CD4-positive, alpha-beta memory T cell (primary cell): Measurements from ENCODE around the gene ZNF622. TPM values are rescaled to one million over a fixed set of nuclear protein-coding genes. Genes with fewer than 3 reads are reported as not detected.

Experiments
- CTCF ChIA-PET: fragments of 350-600 bp; sonication (Branson Sonifier 250); formaldehyde crosslinking; loops from one replicate; lab custom pipeline; 2021; ENCODE audit warnings: inconsistent platforms; ENCODE audit not compliant: partially characterized antibody; lab: Charles Lee
- POLR2A ChIA-PET: fragments of 350-600 bp; sonication (Branson Sonifier 250); formaldehyde crosslinking; loops from one replicate; lab custom pipeline; 2021; ENCODE audit not compliant: partially characterized antibody; lab: Charles Lee
- DNase-seq, 5 donors: peaks; one replicate each; pipeline versions ENCODE4 v3.0.0 to v3.0.0-alpha.2; 2020 to 2022; ENCODE audit warnings: mixed read lengths in 1 of 5
- H3K27ac ChIP-seq: one replicate; pipeline ENCODE4 v1.7.0; 2013; ENCODE audit warnings: low read depth, low read length
- H3K27me3 ChIP-seq: 2 replicates; pipeline ENCODE4 v1.7.0; 2013; ENCODE audit warnings: mild to moderate bottlenecking, low read length, moderate library complexity; ENCODE audit not compliant: insufficient read depth
- H3K36me3 ChIP-seq: 2 replicates; pipeline ENCODE4 v1.7.0; 2013; ENCODE audit warnings: mild to moderate bottlenecking, low read length, moderate library complexity; ENCODE audit not compliant: insufficient read depth
- H3K4me1 ChIP-seq: 2 replicates; pipeline ENCODE4 v1.7.0; 2013; ENCODE audit warnings: mild to moderate bottlenecking, low read length, moderate library complexity; ENCODE audit not compliant: insufficient read depth
- H3K4me3 ChIP-seq, 2 donors: one replicate each; pipeline ENCODE4 v1.7.0; 2013; ENCODE audit warnings: low read length in 2 of 2, mild to moderate bottlenecking in 1 of 2
- H3K9me3 ChIP-seq, 2 donors: one replicate each; pipeline ENCODE4 v1.7.0; 2013; ENCODE audit warnings: low read length in 2 of 2, control low read depth in 1 of 2; ENCODE audit not compliant: control insufficient read depth in 1 of 2
- H3K27ac Mint-ChIP-seq, 7 donors: one replicate each; pipeline ENCODE4 v1.8.0; 2020 to 2021; ENCODE audit warnings: mixed read lengths in 7 of 7, mild to moderate bottlenecking in 6 of 7, inconsistent platforms in 3 of 7, moderate library complexity in 3 of 7
- H3K27me3 Mint-ChIP-seq, 2 donors: one replicate each; pipeline ENCODE4 v1.8.0; 2020 to 2021; ENCODE audit warnings: mixed read lengths in 2 of 2
- H3K36me3 Mint-ChIP-seq, 2 donors: one replicate each; pipeline ENCODE4 v1.8.0; 2020 to 2021; ENCODE audit warnings: mixed read lengths in 2 of 2, inconsistent platforms in 1 of 2, mild to moderate bottlenecking in 1 of 2
- H3K4me1 Mint-ChIP-seq, 4 donors: one replicate each; pipeline ENCODE4 v1.8.0; 2020 to 2021; ENCODE audit warnings: mixed read lengths in 4 of 4, mild to moderate bottlenecking in 1 of 4
- H3K4me3 Mint-ChIP-seq, 8 donors: one replicate each; pipeline ENCODE4 v1.8.0; 2020 to 2021; ENCODE audit warnings: mixed read lengths in 8 of 8, mild to moderate bottlenecking in 7 of 8, moderate library complexity in 6 of 8, inconsistent platforms in 3 of 8
- H3K9me3 Mint-ChIP-seq, 8 donors: one replicate each; pipeline ENCODE4 v1.8.0; 2020 to 2021; ENCODE audit warnings: mixed read lengths in 8 of 8, mild to moderate bottlenecking in 5 of 8, inconsistent platforms in 3 of 8, moderate library complexity in 1 of 8
- intact Hi-C: fragments of 100-400 bp; cut with micrococcal nuclease; formaldehyde crosslinking; loops from one replicate; pipeline ENCODE4 v1.15.1; 2023
- polyA plus RNA-seq, 2 donors: library from polyadenylated mRNA; unstranded; fragments of 300-500 nt; fragmentation: Illumina TruSeq; gene quantifications; one replicate each; pipeline ENCODE4 v1.2.3, GENCODE V29; 2021
- total RNA-seq, 2 experiments: library from RNA; stranded (reverse); gene quantifications; one replicate each; pipeline ENCODE4 v1.2.3, GENCODE V29; 2021

The ZNF622 gene
- total and polyA plus RNA-seq, 4 experiments from 2014 or later = 32.2 to 71.8 (median 45.9) TPM

DNA sequence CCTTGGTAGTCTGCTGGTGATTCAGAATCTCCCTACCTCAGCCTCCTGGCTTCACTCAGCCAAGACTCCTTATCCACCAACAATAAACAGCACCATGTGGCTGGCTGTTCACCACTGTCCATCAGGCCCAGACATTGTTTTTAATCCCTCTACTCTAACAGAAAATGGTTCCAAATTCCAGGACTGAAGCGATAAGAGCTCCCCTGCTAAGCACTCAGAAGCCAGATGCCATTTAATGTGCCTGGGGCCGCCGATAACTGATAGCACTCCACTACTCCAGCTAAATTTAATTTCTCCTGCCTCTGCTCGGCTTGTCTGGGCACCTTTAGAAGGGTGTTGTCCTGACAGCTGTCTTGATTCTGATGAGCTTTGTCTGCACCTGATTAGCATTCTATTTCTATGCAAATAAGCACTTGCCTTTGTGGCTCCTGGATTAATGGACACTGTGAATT, 47.1 kb downstream of the ZNF622 start:
- Histone ChIP-seq H3K36me3 (no peaks in the 10 kb centered on the region), H3K27ac (no peak overlapping the region), H3K4me3 (no peak overlapping the region), H3K27me3 (no peaks in the 10 kb centered on the region), H3K4me1 (no peaks in the 10 kb centered on the region), H3K9me3 (no peaks in the 10 kb centered on the region)
- Mint-ChIP-seq H3K27me3 (peaks cover 6 to 21% of the 10 kb centered on the region in 2 donors), H3K27ac (no peak overlapping the region), H3K36me3 (no peaks in the 10 kb centered on the region), H3K4me1 (no peaks in the 10 kb centered on the region), H3K9me3 (no peaks in the 10 kb centered on the region), H3K4me3 (no peak overlapping the region)
- intact Hi-C loops = no loop called here
- ChIA-PET CTCF (no interaction called here), POLR2A (no interaction called here)
- no peak for DNase-seq

DNA sequence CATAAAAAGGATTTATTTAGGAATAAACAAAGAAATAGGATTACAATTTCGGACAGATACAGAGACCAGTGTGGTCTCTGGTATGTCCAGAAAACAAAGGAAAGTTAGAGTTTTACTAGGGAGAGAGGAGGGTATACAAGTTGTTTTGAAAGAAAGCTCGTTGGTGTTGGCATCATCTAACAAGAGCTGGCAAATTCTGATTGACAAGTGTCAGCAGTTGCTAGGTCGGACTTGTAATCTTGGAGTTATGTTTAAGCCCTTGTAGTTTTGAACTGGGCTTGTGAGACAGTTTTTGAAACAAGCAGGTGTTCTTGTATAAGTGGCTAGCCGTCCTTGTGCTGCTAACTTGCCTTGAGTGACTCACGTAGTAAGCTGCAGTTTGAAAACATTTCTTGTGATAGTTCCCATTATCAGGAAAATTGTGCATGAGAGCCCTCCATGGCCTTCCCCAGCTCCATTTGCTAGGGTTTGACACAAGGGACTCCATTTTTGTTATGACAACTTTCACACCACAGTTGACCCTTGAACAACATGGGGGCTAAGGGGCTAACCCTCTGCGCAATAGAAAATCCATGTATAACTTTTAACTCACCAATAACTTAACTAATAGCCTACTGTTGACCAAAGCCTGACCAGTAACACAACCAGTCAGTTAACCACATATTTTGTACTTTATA, 48.1 kb downstream of the ZNF622 start:
- H3K36me3 Mint-ChIP-seq = no peaks in the 10 kb centered on the region
- no peak overlapping the region for H3K4me3 Mint-ChIP-seq
- Histone ChIP-seq H3K9me3 (no peaks in the 10 kb centered on the region), H3K27me3 (no peaks in the 10 kb centered on the region), H3K27ac (no peak overlapping the region), H3K4me1 (no peaks in the 10 kb centered on the region), H3K4me3 (no peak overlapping the region), H3K36me3 (no peaks in the 10 kb centered on the region)
- CTCF ChIA-PET = interaction anchor here (0.5 kb wide), 1 partner anchor 28 kb away, joined by 3 read pairs; no protein-coding TSS in a partner anchor
- H3K27me3 Mint-ChIP-seq = peaks cover 4 to 12% of the 10 kb centered on the region in 2 donors
- no peak for DNase-seq
- intact Hi-C loops = no loop called here
- no peak overlapping the region for H3K27ac Mint-ChIP-seq
- H3K4me1 Mint-ChIP-seq = no peaks in the 10 kb centered on the region
- H3K9me3 Mint-ChIP-seq = no peaks in the 10 kb centered on the region
- POLR2A ChIA-PET = no interaction called here

DNA sequence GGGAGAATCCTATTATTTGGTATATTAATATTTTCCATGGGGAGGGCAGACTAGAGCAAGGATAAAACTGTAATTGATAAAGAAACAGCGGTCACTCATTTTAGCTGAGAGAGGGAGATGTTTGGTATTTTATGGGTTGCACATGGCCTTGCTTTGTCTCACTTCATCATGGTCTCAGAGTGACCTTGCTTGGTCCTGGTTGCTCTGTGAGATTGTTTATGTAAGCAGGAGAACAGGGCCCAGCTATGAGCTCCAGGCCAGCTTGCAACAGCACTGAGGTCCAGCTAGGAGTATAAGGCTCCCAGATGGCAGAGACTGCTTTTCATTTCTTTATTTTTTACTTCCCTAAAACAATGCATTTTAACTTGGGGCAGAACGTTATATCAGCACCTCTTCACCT, 50.7 kb downstream of the ZNF622 start:
- Mint-ChIP-seq H3K9me3 (no peaks in the 10 kb centered on the region), H3K27ac (no peak overlapping the region), H3K27me3 (peaks cover 5 to 12% of the 10 kb centered on the region in 2 donors), H3K4me3 (no peak overlapping the region), H3K36me3 (no peaks in the 10 kb centered on the region), H3K4me1 (no peaks in the 10 kb centered on the region)
- no peak overlapping the region for H3K27ac ChIP-seq
- DNase-seq = no peak
- ChIA-PET POLR2A (no interaction called here), CTCF (no interaction called here)
- no peaks in the 10 kb centered on the region for H3K4me1 ChIP-seq
- no peaks in the 10 kb centered on the region for H3K27me3 ChIP-seq
- intact Hi-C loops = no loop called here
- no peak overlapping the region for H3K4me3 ChIP-seq
- no peaks in the 10 kb centered on the region for H3K9me3 ChIP-seq
- no peaks in the 10 kb centered on the region for H3K36me3 ChIP-seq

- H3K4me3 Mint-ChIP-seq = no peak overlapping the region
- Histone ChIP-seq H3K9me3 (no peaks in the 10 kb centered on the region), H3K4me3 (no peak overlapping the region), H3K36me3 (no peaks in the 10 kb centered on the region), H3K4me1 (no peaks in the 10 kb centered on the region), H3K27me3 (no peaks in the 10 kb centered on the region), H3K27ac (no peak overlapping the region)
- H3K27ac Mint-ChIP-seq = no peak overlapping the region
- no peak for DNase-seq
- peaks cover 6 to 13% of the 10 kb centered on the region in 2 donors for H3K27me3 Mint-ChIP-seq
- H3K4me1 Mint-ChIP-seq = no peaks in the 10 kb centered on the region
- ChIA-PET POLR2A (no interaction called here), CTCF (no interaction called here)
- H3K9me3 Mint-ChIP-seq = no peaks in the 10 kb centered on the region
- H3K36me3 Mint-ChIP-seq = no peaks in the 10 kb centered on the region
- intact Hi-C loops = no loop called here
Measured at GRCh38 chr5:16413166-16413860, 52.3 kb downstream of the ZNF622 start.

- Mint-ChIP-seq H3K27me3 (peaks cover 9 to 16% of the 10 kb centered on the region in 2 donors), H3K27ac (no peak overlapping the region), H3K4me1 (no peaks in the 10 kb centered on the region), H3K36me3 (no peaks in the 10 kb centered on the region), H3K4me3 (no peak overlapping the region), H3K9me3 (no peaks in the 10 kb centered on the region)
- Histone ChIP-seq H3K27me3 (no peaks in the 10 kb centered on the region), H3K27ac (no peak overlapping the region), H3K4me1 (no peaks in the 10 kb centered on the region), H3K4me3 (no peak overlapping the region), H3K36me3 (no peaks in the 10 kb centered on the region), H3K9me3 (no peaks in the 10 kb centered on the region)
- CTCF ChIA-PET = no interaction called here
- intact Hi-C loops = no loop called here
- POLR2A ChIA-PET = no interaction called here
- DNase-seq = no peak
Measured at GRCh38 chr5:16412556-16412955, 53.0 kb downstream of the ZNF622 start.

DNA sequence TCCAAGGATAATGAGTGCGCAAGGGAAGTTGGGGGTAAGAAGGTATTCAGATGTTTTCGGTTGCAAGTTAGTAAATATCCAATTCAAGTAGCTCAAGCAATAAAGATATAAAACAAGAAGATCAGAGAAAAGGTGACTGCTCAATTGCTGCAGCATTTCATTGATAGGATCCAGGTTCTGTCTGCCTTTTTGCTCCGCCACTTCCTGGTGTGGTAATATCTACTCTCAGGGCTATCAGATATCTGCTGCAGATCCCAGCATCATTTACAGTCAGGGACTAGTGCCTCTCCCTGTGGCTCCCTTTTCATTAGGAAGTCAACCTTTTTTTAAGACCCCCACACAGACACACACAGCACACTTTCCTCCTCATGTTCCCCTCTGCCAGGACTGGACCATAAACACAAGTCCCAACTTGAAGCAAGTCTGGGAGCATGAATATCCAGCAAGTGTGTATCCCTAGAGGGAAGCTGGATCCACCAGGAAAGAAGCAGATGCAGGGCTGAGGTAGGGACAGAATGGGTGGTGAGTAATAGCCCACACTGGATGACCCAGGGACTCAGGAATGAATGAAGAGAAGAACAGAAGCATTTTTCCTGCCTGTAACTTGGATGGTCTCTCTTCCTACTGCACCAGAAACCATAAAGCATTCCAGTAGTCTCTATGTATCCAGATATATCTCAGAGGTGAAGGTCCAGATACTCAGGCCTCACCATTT, 53.7 kb downstream of the ZNF622 start:
- no peaks in the 10 kb centered on the region for H3K9me3 Mint-ChIP-seq
- no peaks in the 10 kb centered on the region for H3K9me3 ChIP-seq
- no peak overlapping the region for H3K4me3 Mint-ChIP-seq
- no peaks in the 10 kb centered on the region for H3K27me3 ChIP-seq
- no peaks in the 10 kb centered on the region for H3K4me1 Mint-ChIP-seq
- DNase-seq = no peak
- no peaks in the 10 kb centered on the region for H3K36me3 ChIP-seq
- peaks cover 9 to 16% of the 10 kb centered on the region in 2 donors for H3K27me3 Mint-ChIP-seq
- no peaks in the 10 kb centered on the region for H3K4me1 ChIP-seq
- ChIA-PET CTCF (no interaction called here), POLR2A (no interaction called here)
- intact Hi-C loops = no loop called here
- no peak overlapping the region for H3K27ac ChIP-seq
- H3K36me3 Mint-ChIP-seq = no peaks in the 10 kb centered on the region
- H3K4me3 ChIP-seq = no peak overlapping the region
- H3K27ac Mint-ChIP-seq = no peak overlapping the region

DNA sequence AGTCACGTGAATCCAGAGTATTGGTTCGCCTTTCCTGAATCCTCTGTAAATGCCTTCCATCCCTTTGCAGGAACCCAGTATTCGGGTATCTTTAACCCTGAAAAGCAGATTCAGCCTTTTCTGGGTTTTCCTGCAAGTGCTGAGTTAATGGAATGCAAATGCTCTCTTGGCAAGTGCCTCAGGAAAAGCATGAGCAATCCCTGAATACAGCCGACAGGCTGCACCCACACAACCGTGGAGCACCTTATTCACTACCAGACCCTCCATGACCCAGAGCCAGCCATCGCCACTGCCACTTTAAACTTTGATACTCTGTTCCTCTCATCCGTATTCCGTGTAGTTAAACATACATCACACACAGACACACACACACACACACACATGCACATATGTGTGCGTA, 54.4 kb downstream of the ZNF622 start:
- H3K27me3 ChIP-seq = no peaks in the 10 kb centered on the region
- no peaks in the 10 kb centered on the region for H3K9me3 ChIP-seq
- H3K4me3 ChIP-seq = no peak overlapping the region
- no peak for DNase-seq
- Mint-ChIP-seq H3K27me3 (peaks cover 9 to 16% of the 10 kb centered on the region in 2 donors), H3K27ac (no peak overlapping the region), H3K9me3 (no peaks in the 10 kb centered on the region), H3K4me3 (no peak overlapping the region), H3K36me3 (no peaks in the 10 kb centered on the region), H3K4me1 (no peaks in the 10 kb centered on the region)
- no peaks in the 10 kb centered on the region for H3K36me3 ChIP-seq
- H3K4me1 ChIP-seq = no peaks in the 10 kb centered on the region
- CTCF ChIA-PET = no interaction called here
- POLR2A ChIA-PET = no interaction called here
- intact Hi-C loops = no loop called here
- no peak overlapping the region for H3K27ac ChIP-seq
